Vagina (tissue), 2 donors: ENCODE measurements around the gene TNK1. TPM values are rescaled to one million over a fixed set of nuclear protein-coding genes. Genes with fewer than 3 reads are reported as not detected.

Source experiments
- DNase-seq, 2 donors: peaks; one replicate each; pipeline ENCODE4 v3.0.0-alpha.2; 2017; ENCODE audit errors: extremely low spot score in 2 of 2
- H3K27ac ChIP-seq: fragments of 200-600 bp; sonication (generic); one replicate; pipeline ENCODE4 v1.5.1; 2019
- H3K27me3 ChIP-seq: fragments of 200-600 bp; sonication (generic); one replicate; pipeline ENCODE4 v1.5.1; 2019
- H3K36me3 ChIP-seq, 2 donors: fragments of 200-600 bp; sonication (generic); one replicate each; pipeline ENCODE4 v1.5.1; 2017 to 2019
- H3K4me1 ChIP-seq: fragments of 200-600 bp; sonication (generic); one replicate; pipeline ENCODE4 v1.5.1; 2019
- H3K4me3 ChIP-seq, 2 donors: fragments of 200-600 bp; sonication (generic); 1 replicate in 1 of 2; 2 replicates in 1 of 2; pipeline ENCODE4 v1.5.1; 2016 to 2019
- H3K9me3 ChIP-seq: fragments of 200-600 bp; sonication (generic); one replicate; pipeline ENCODE4 v1.5.1; 2019
- CTCF ChIP-seq, 3 experiments: fragments of 450-650 bp in 2 of 3; fragments of 200-600 bp in 1 of 3; sonication (generic) in 1 of 3; IDR thresholded peaks; one replicate each; pipeline ENCODE4 v1.5.1; 2017 to 2019; ENCODE audit warnings: antibody characterized with exemption in 3 of 3, mild to moderate bottlenecking in 2 of 3, moderate library complexity in 2 of 3
- POLR2A ChIP-seq, 2 donors: fragments of 450-650 bp; IDR thresholded peaks; one replicate each; pipeline ENCODE4 v1.6.1; 2017; ENCODE audit warnings: antibody characterized with exemption in 2 of 2, mild to moderate bottlenecking in 2 of 2, moderate library complexity in 2 of 2
- POLR2AphosphoS5 ChIP-seq, 2 donors: sonication (generic); formaldehyde crosslinking; IDR thresholded peaks; one replicate each; pipeline ENCODE4 v1.9.0; 2017; ENCODE audit warnings: antibody characterized with exemption in 2 of 2, mild to moderate bottlenecking in 2 of 2, low read depth in 1 of 2; ENCODE audit not compliant: insufficient read depth in 1 of 2
- intact Hi-C: fragments of 100-400 bp; cut with DNase I; formaldehyde crosslinking; loops from one replicate; pipeline ENCODE4 v1.15.1; 2023
- total RNA-seq: library from RNA; depleted of rRNA; stranded (reverse); fragments of >200 nt; gene quantifications from one replicate; pipeline ENCODE4 v1.2.3, GENCODE V29; 2016

TNK1 gene
- total RNA-seq, 1 donor from 2014 or later, result 10.1 TPM

GRCh38 chr17:7346761-7347614 is 33.9 kb upstream of the TNK1 start:
- Histone ChIP-seq H3K27ac (no peak overlapping the region), H3K27me3 (no peaks in the 10 kb centered on the region), H3K36me3 (no peaks in the 10 kb centered on the region), H3K4me3 (no peak overlapping the region), H3K9me3 (no peaks in the 10 kb centered on the region), H3K4me1 (peaks cover 15% of the 10 kb centered on the region)
- TF ChIP-seq CTCF (IDR thresholded peaks at IDR 0.05) (no peak), POLR2AphosphoS5 (IDR thresholded peaks at IDR 0.05; ENCODE audit: insufficient read depth in 1 of 2, low read depth in 1 of 2) (no peak), POLR2A (IDR thresholded peaks at IDR 0.05) (no peak)
- no peak for DNase-seq
- intact Hi-C loops, result loop anchor here (5.0 kb wide), 1 partner anchor 35 kb away; no protein-coding TSS in a partner anchor

GRCh38 chr17:7347630-7348477 is 33.0 kb upstream of the TNK1 start:
- Histone ChIP-seq H3K36me3 (no peaks in the 10 kb centered on the region), H3K9me3 (no peaks in the 10 kb centered on the region), H3K27ac (no peak overlapping the region), H3K27me3 (no peaks in the 10 kb centered on the region), H3K4me1 (peaks cover 20% of the 10 kb centered on the region), H3K4me3 (no peak overlapping the region)
- intact Hi-C loops, result loop anchor here (5.0 kb wide), 1 partner anchor 36 kb away; no protein-coding TSS in a partner anchor
- DNase-seq, result no peak
- peak in 1 of 2 donors; percentile 12 for TF ChIP-seq POLR2AphosphoS5 (IDR thresholded peaks at IDR 0.05; ENCODE audit: insufficient read depth in 1 of 2, low read depth in 1 of 2)
- no peak for TF ChIP-seq CTCF (IDR thresholded peaks at IDR 0.05)

- no peak for DNase-seq
- Histone ChIP-seq H3K4me1 (peaks cover 28% of the 10 kb centered on the region), H3K4me3 (no peak overlapping the region), H3K27me3 (no peaks in the 10 kb centered on the region), H3K27ac (no peak overlapping the region), H3K36me3 (no peaks in the 10 kb centered on the region), H3K9me3 (no peaks in the 10 kb centered on the region)
- intact Hi-C loops, result loop anchor here (5.0 kb wide), 1 partner anchor 36 kb away; no protein-coding TSS in a partner anchor
- TF ChIP-seq POLR2AphosphoS5 (IDR thresholded peaks at IDR 0.05; ENCODE audit: insufficient read depth in 1 of 2, low read depth in 1 of 2) (no peak), CTCF (IDR thresholded peaks at IDR 0.05) (no peak), POLR2A (IDR thresholded peaks at IDR 0.05) (no peak)
These were observed 32.2 kb upstream of the TNK1 start for GRCh38 chr17:7348478-7349242.

GRCh38 chr17:7351665-7352502 is 29.0 kb upstream of the TNK1 start, which contains the start of gene KCTD11:
Gene KCTD11 (plus strand): TSS chr17:7352162.
- peak within 1 kb of the TSS; percentile 87 to 99 for H3K4me3 ChIP-seq
- no peaks in the 10 kb centered on the region for H3K27me3 ChIP-seq
- no peaks in the 10 kb centered on the region for H3K9me3 ChIP-seq
- no peaks in the 10 kb centered on the region for H3K36me3 ChIP-seq
- H3K4me1 ChIP-seq, result peaks cover 52% of the 10 kb centered on the region
- intact Hi-C loops, result loop anchor here (5.0 to 10.0 kb wide), 4 partner anchors 55 to 213 kb away; partner anchors contain the start of genes FGF11, NLGN2, POLR2A and SENP3
- peak within 1 kb of the TSS; percentile 96 for H3K27ac ChIP-seq
- no peak for DNase-seq
- TF ChIP-seq POLR2A (IDR thresholded peaks at IDR 0.05) (peak in 1 of 2 donors; percentile 47), POLR2AphosphoS5 (IDR thresholded peaks at IDR 0.05; ENCODE audit: insufficient read depth in 1 of 2, low read depth in 1 of 2) (peak in 1 of 2 donors; percentile 81), CTCF (IDR thresholded peaks at IDR 0.05) (peak in 2 of 3 experiments; percentile 10)
